Mesendoderm (in vitro differentiated cells): ENCODE measurements around the gene S100A4.

Experiments used
- DNase-seq: peaks from one replicate; pipeline ENCODE4 v3.0.0; 2013
- H2AK5ac ChIP-seq: 2 replicates; pipeline ENCODE4 v1.6.1; 2013; ENCODE audit warnings: low read length, inconsistent platforms
- H2BK120ac ChIP-seq: 2 replicates; pipeline ENCODE4 v1.6.1; 2013; ENCODE audit warnings: low read depth, mild to moderate bottlenecking, low read length, moderate library complexity, mixed read lengths
- H2BK15ac ChIP-seq: replicated peaks from 2 replicates; pipeline ENCODE4 v1.6.1; 2013; ENCODE audit warnings: low read depth, mild to moderate bottlenecking, moderate library complexity
- H2BK5ac ChIP-seq: 2 replicates; pipeline ENCODE4 v1.6.1; 2013; ENCODE audit warnings: low read length, inconsistent platforms
- H3K18ac ChIP-seq: 2 replicates; pipeline ENCODE4 v1.6.1; 2013; ENCODE audit warnings: mild to moderate bottlenecking, low read length, mixed read lengths
- H3K23ac ChIP-seq: one replicate; pipeline ENCODE4 v1.6.1; 2013; ENCODE audit warnings: low read length
- H3K27ac ChIP-seq: 2 replicates; pipeline ENCODE4 v1.5.1; 2013; ENCODE audit warnings: low read depth, mild to moderate bottlenecking, inconsistent platforms, low read length, moderate library complexity
- H3K27me3 ChIP-seq: 2 replicates; pipeline ENCODE4 v1.6.1; 2013; ENCODE audit warnings: low read length, control low read depth, mild to moderate bottlenecking, inconsistent platforms; ENCODE audit not compliant: insufficient read depth, poor library complexity
- H3K36me3 ChIP-seq: 2 replicates; pipeline ENCODE4 v1.6.1; 2013; ENCODE audit warnings: low read length, inconsistent platforms; ENCODE audit not compliant: control insufficient read depth, insufficient read depth
- H3K4ac ChIP-seq: one replicate; pipeline ENCODE4 v1.6.1; 2013; ENCODE audit warnings: low read depth, mild to moderate bottlenecking, low read length, moderate library complexity
- H3K4me1 ChIP-seq: 2 replicates; pipeline ENCODE4 v1.6.1; 2013; ENCODE audit warnings: low read depth, low read length, inconsistent platforms; ENCODE audit not compliant: control insufficient read depth
- H3K4me2 ChIP-seq: 2 replicates; pipeline ENCODE4 v1.6.1; 2013; ENCODE audit warnings: low read length
- H3K4me3 ChIP-seq: 2 replicates; pipeline ENCODE4 v1.5.1; 2013; ENCODE audit warnings: mild to moderate bottlenecking, low read length
- H3K56ac ChIP-seq: one replicate; pipeline ENCODE4 v1.6.1; 2013; ENCODE audit warnings: low read length
- H3K79me1 ChIP-seq: 2 replicates; pipeline ENCODE4 v1.6.1; 2013; ENCODE audit warnings: low read length, inconsistent platforms
- H3K79me2 ChIP-seq: 2 replicates; pipeline ENCODE4 v1.6.1; 2013; ENCODE audit warnings: mild to moderate bottlenecking, low read length; ENCODE audit not compliant: control insufficient read depth, insufficient read depth
- H3K9ac ChIP-seq: 2 replicates; pipeline ENCODE4 v1.6.1; 2013; ENCODE audit warnings: low read length, inconsistent platforms
- H4K5ac ChIP-seq: one replicate; pipeline ENCODE4 v1.6.1; 2013; ENCODE audit warnings: low read length
- H4K8ac ChIP-seq: one replicate; pipeline ENCODE4 v1.6.1; 2013; ENCODE audit warnings: low read depth, mild to moderate bottlenecking, control low read depth, low read length, moderate library complexity
- WGBS: extraction: QIAGEN DNeasy Blood & Tissue Kit; methylation state at CpG from one replicate; pipeline ENCODE4 v1.1.7; 2013; ENCODE audit warnings: low lambda C conversion rate, missing lambda C conversion rate; ENCODE audit not compliant: insufficient coverage; ENCODE audit errors: extremely low coverage; 5-methylcytosine and 5-hydroxymethylcytosine counted together

Gene S100A4

GRCh38 chr1:153509036-153509435 is 36.6 kb downstream of the S100A4 start:
- no peaks in the 10 kb centered on the region for H3K79me1 ChIP-seq
- H3K36me3 ChIP-seq = no peaks in the 10 kb centered on the region
- no peak for DNase-seq
- no peak overlapping the region for H3K27ac ChIP-seq
- H3K79me2 ChIP-seq = no peaks in the 10 kb centered on the region
- WGBS = no CpG with 5 or more reads among the region's 3 CpGs
- no peaks in the 10 kb centered on the region for H3K4me1 ChIP-seq
- no peak overlapping the region for H2BK15ac ChIP-seq
- no peak overlapping the region for H4K8ac ChIP-seq
- H2BK5ac ChIP-seq = no peak overlapping the region
- H4K5ac ChIP-seq = no peak overlapping the region
- no peak overlapping the region for H3K9ac ChIP-seq
- H3K23ac ChIP-seq = no peak overlapping the region
- H3K18ac ChIP-seq = no peak overlapping the region
- no peaks in the 10 kb centered on the region for H3K27me3 ChIP-seq
- H3K4me2 ChIP-seq = no peak overlapping the region
- H2AK5ac ChIP-seq = no peak overlapping the region
- H3K4me3 ChIP-seq = no peak overlapping the region
- H3K56ac ChIP-seq = no peak overlapping the region
- H3K4ac ChIP-seq = no peak overlapping the region
- H2BK120ac ChIP-seq = no peak overlapping the region

DNA sequence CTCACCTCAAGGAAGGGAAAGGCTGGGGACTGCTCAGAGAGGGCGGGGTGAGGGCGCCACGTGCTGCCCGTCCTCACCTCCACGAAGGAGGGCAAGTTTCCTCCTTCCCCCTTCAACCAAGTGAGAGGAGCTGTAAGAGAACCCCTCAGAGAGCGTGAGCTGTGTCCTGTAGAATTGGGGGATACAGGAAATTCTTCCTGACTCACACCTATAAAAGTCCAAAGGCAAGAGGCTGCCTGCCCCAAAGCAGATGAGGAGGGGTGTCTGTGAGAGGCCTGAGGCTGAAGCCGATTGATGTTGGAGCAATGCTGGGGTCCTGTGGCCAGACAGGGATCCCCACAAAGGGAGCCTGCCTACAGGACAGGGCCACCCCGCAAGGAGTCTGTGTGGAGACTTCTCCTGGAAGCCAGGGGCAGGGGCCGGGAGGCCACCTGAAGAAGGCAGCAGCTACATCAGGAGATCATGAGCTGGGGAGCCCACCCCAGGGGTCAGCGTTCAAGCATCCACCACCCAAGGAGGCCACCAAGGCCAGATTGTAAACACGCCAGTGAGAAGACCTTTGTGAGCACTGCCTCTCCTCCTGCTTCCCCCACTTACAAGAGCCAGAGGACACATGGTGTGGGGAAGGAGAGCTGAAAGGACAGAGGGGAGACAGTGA is 37.6 kb downstream of the S100A4 start:
- Histone ChIP-seq H3K23ac (no peak overlapping the region), H3K18ac (no peak overlapping the region), H3K36me3 (no peaks in the 10 kb centered on the region), H4K8ac (no peak overlapping the region), H3K79me1 (no peaks in the 10 kb centered on the region), H3K4me1 (no peaks in the 10 kb centered on the region), H2AK5ac (no peak overlapping the region), H3K79me2 (no peaks in the 10 kb centered on the region), H2BK120ac (no peak overlapping the region), H3K4me2 (no peak overlapping the region), H2BK15ac (no peak overlapping the region), H3K27ac (no peak overlapping the region), H3K56ac (peak overlapping the region; percentile 22), H3K9ac (no peak overlapping the region), H4K5ac (no peak overlapping the region), H3K4me3 (no peak overlapping the region), H3K27me3 (no peaks in the 10 kb centered on the region), H3K4ac (no peak overlapping the region), H2BK5ac (no peak overlapping the region)
- no CpG with 5 or more reads among the region's 11 CpGs for WGBS
- no peak for DNase-seq

- no CpG with 5 or more reads among the region's 7 CpGs for WGBS
- Histone ChIP-seq H3K18ac (no peak overlapping the region), H3K27ac (no peak overlapping the region)
Measured at GRCh38 chr1:153506831-153507413, 38.7 kb downstream of the S100A4 start.

GRCh38 chr1:153506386-153506785 is 39.2 kb downstream of the S100A4 start:
- H2BK5ac ChIP-seq = no peak overlapping the region
- peak overlapping the region; percentile 22 for H3K56ac ChIP-seq
- DNase-seq = no peak
- H2BK15ac ChIP-seq = no peak overlapping the region
- no peak overlapping the region for H3K4me2 ChIP-seq
- no peaks in the 10 kb centered on the region for H3K79me1 ChIP-seq
- H4K8ac ChIP-seq = no peak overlapping the region
- no peaks in the 10 kb centered on the region for H3K27me3 ChIP-seq
- no peak overlapping the region for H3K27ac ChIP-seq
- no peaks in the 10 kb centered on the region for H3K36me3 ChIP-seq
- H2BK120ac ChIP-seq = no peak overlapping the region
- WGBS = no CpG with 5 or more reads among the region's 5 CpGs
- no peak overlapping the region for H3K4me3 ChIP-seq
- no peak overlapping the region for H3K23ac ChIP-seq
- no peak overlapping the region for H3K4ac ChIP-seq
- no peak overlapping the region for H3K18ac ChIP-seq
- H2AK5ac ChIP-seq = no peak overlapping the region
- H3K79me2 ChIP-seq = no peaks in the 10 kb centered on the region
- no peak overlapping the region for H3K9ac ChIP-seq
- no peaks in the 10 kb centered on the region for H3K4me1 ChIP-seq
- H4K5ac ChIP-seq = no peak overlapping the region

More at GRCh38 chr1:153506831-153507413, 38.7 kb downstream of the S100A4 start:
- no peak overlapping the region for H2AK5ac ChIP-seq
- H2BK15ac ChIP-seq = no peak overlapping the region
- H4K8ac ChIP-seq = no peak overlapping the region
- H3K4ac ChIP-seq = no peak overlapping the region
- no peak overlapping the region for H4K5ac ChIP-seq
- no peaks in the 10 kb centered on the region for H3K36me3 ChIP-seq
- no peak for DNase-seq
- H3K4me2 ChIP-seq = no peak overlapping the region
- H2BK120ac ChIP-seq = no peak overlapping the region
- H3K79me1 ChIP-seq = no peaks in the 10 kb centered on the region
- no peaks in the 10 kb centered on the region for H3K79me2 ChIP-seq
- H3K4me1 ChIP-seq = no peaks in the 10 kb centered on the region
- no peak overlapping the region for H3K9ac ChIP-seq
- no peak overlapping the region for H3K56ac ChIP-seq
- H3K23ac ChIP-seq = no peak overlapping the region
- no peak overlapping the region for H3K4me3 ChIP-seq
- no peak overlapping the region for H2BK5ac ChIP-seq
- H3K27me3 ChIP-seq = no peaks in the 10 kb centered on the region

DNA sequence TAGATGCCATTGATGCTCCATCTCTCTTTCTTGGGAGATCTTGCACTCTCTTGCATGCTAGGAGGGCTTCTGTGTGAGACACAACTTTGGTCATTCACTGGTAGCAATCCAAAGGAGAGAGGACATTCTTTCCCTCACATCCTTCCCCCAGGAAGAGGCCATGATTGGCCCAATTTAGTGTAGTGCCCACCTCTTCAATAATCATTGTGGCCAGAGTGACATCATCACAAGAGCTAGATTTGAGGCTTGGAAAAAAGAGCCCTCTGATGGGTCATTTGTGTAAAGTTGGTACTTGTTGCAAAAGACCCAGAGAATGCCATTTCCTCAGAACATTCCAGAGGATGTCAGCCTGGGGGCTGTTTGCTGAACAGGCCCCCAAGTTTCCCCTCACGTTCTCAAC is 40.0 kb downstream of the S100A4 start:
- Histone ChIP-seq H3K56ac (no peak overlapping the region), H3K79me1 (no peaks in the 10 kb centered on the region), H3K27ac (no peak overlapping the region), H3K4me1 (no peaks in the 10 kb centered on the region), H3K4ac (no peak overlapping the region), H3K4me2 (no peak overlapping the region), H3K9ac (no peak overlapping the region), H2BK15ac (no peak overlapping the region), H3K36me3 (no peaks in the 10 kb centered on the region), H3K4me3 (no peak overlapping the region), H3K27me3 (no peaks in the 10 kb centered on the region), H2AK5ac (no peak overlapping the region), H3K23ac (no peak overlapping the region), H3K79me2 (no peaks in the 10 kb centered on the region), H4K5ac (no peak overlapping the region), H3K18ac (no peak overlapping the region), H4K8ac (no peak overlapping the region), H2BK120ac (no peak overlapping the region), H2BK5ac (no peak overlapping the region)
- no peak for DNase-seq
- no CpG with 5 or more reads among the region's 1 CpG for WGBS

DNA sequence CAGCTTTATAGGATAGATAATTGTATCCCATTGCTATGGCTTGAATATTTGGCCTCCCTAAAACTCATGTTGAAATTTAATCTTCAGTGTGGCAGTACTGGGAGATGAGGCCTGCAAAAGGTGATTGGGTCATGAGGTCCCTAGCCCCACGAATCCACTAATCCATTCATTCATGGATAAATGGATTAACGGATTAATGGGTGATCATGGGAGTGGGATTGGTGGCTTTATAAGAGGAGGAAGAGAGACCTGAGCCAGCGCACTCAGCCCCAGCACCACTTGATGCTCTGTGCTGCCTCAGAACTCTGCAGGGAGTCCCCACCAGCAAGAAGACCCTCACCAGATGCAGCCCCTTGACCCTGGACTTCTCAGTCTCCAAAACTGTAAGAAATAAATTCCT is 41.8 kb downstream of the S100A4 start:
- no peak overlapping the region for H2BK5ac ChIP-seq
- no peak overlapping the region for H2AK5ac ChIP-seq
- no peak overlapping the region for H3K23ac ChIP-seq
- H2BK120ac ChIP-seq = no peak overlapping the region
- no peak overlapping the region for H2BK15ac ChIP-seq
- no peaks in the 10 kb centered on the region for H3K79me1 ChIP-seq
- H3K36me3 ChIP-seq = no peaks in the 10 kb centered on the region
- no peak overlapping the region for H3K4ac ChIP-seq
- H3K27ac ChIP-seq = no peak overlapping the region
- H3K18ac ChIP-seq = no peak overlapping the region
- H3K4me3 ChIP-seq = no peak overlapping the region
- H4K8ac ChIP-seq = no peak overlapping the region
- H3K4me2 ChIP-seq = no peak overlapping the region
- DNase-seq = no peak
- H3K79me2 ChIP-seq = no peaks in the 10 kb centered on the region
- H3K4me1 ChIP-seq = no peaks in the 10 kb centered on the region
- H4K5ac ChIP-seq = no peak overlapping the region
- no CpG with 5 or more reads among the region's 3 CpGs for WGBS
- no peak overlapping the region for H3K9ac ChIP-seq
- H3K27me3 ChIP-seq = no peaks in the 10 kb centered on the region
- H3K56ac ChIP-seq = no peak overlapping the region
